Nephron (organoid): Measurements from ENCODE around the gene SMURF1.

Experiments used
- H3K27ac Mint-ChIP-seq, 3 experiments: 2 replicates each; pipeline ENCODE4 v1.8.0; 2020; ENCODE audit warnings: mixed read lengths in 3 of 3, mild to moderate bottlenecking in 2 of 3, moderate library complexity in 1 of 3
- H3K27me3 Mint-ChIP-seq: 2 replicates; pipeline ENCODE4 v1.8.0; 2021; ENCODE audit warnings: low read depth, mild to moderate bottlenecking, moderate library complexity, mixed read lengths
- H3K36me3 Mint-ChIP-seq: 2 replicates; pipeline ENCODE4 v1.8.0; 2020; ENCODE audit warnings: low read depth, mixed read lengths
- H3K4me1 Mint-ChIP-seq: 2 replicates; pipeline ENCODE4 v1.8.0; 2020; ENCODE audit warnings: mixed read lengths
- H3K4me3 Mint-ChIP-seq, 3 experiments: 2 replicates each; pipeline ENCODE4 v1.8.0; 2020; ENCODE audit warnings: mild to moderate bottlenecking in 3 of 3, mixed read lengths in 3 of 3, moderate library complexity in 2 of 3
- H3K9me3 Mint-ChIP-seq: 2 replicates; pipeline ENCODE4 v1.8.0; 2020; ENCODE audit warnings: mixed read lengths
- TF ChIP-seq, protein P1 (sequence below), 3 experiments: fragments of 200-600 bp; sonication (generic); IDR thresholded peaks; one replicate each; pipeline ENCODE4 v1.5.0; 2021; ENCODE audit warnings: antibody characterized with exemption in 3 of 3; ENCODE audit not compliant: unreplicated experiment in 3 of 3

Gene SMURF1

DNA sequence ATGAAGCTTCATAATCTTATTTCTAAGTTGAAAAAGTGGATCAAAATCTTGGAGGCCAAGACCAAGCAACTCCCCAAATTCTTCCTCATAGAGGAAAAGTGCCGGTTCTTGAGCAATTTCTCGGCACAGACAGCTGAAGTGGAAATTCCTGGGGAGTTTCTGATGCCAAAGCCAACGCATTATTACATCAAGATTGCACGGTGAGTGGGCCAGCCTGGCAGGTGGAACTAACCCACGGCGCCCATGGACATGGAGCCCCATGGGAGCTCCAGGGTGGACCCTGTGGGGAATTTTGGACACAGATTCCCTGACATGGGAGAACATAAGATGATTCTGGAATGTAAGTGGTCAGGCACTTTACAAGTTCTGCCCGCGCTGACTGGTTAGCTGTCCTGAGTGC is 139.7 kb downstream of the SMURF1 start:
- Mint-ChIP-seq H3K27ac (no peak overlapping the region), H3K4me3 (no peak overlapping the region), H3K36me3 (peaks cover 68% of the 10 kb centered on the region), H3K27me3 (no peaks in the 10 kb centered on the region), H3K9me3 (no peaks in the 10 kb centered on the region), H3K4me1 (no peaks in the 10 kb centered on the region)
- TF ChIP-seq, protein P1, sequence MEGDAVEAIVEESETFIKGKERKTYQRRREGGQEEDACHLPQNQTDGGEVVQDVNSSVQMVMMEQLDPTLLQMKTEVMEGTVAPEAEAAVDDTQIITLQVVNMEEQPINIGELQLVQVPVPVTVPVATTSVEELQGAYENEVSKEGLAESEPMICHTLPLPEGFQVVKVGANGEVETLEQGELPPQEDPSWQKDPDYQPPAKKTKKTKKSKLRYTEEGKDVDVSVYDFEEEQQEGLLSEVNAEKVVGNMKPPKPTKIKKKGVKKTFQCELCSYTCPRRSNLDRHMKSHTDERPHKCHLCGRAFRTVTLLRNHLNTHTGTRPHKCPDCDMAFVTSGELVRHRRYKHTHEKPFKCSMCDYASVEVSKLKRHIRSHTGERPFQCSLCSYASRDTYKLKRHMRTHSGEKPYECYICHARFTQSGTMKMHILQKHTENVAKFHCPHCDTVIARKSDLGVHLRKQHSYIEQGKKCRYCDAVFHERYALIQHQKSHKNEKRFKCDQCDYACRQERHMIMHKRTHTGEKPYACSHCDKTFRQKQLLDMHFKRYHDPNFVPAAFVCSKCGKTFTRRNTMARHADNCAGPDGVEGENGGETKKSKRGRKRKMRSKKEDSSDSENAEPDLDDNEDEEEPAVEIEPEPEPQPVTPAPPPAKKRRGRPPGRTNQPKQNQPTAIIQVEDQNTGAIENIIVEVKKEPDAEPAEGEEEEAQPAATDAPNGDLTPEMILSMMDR (IDR thresholded peaks at IDR 0.05; ENCODE audit: unreplicated experiment in 3 of 3) = no peak

- Mint-ChIP-seq H3K27me3 (no peaks in the 10 kb centered on the region), H3K4me3 (no peak overlapping the region), H3K36me3 (peaks cover 74% of the 10 kb centered on the region), H3K9me3 (no peaks in the 10 kb centered on the region), H3K27ac (peak overlapping the region in 1 of 3 experiments; percentile 96), H3K4me1 (no peaks in the 10 kb centered on the region)
- TF ChIP-seq, protein P1 (IDR thresholded peaks at IDR 0.05; ENCODE audit: unreplicated experiment in 3 of 3) = no peak
Measured at GRCh38 chr7:99003419-99003818, 140.5 kb downstream of the SMURF1 start.

GRCh38 chr7:99002827-99003212 is 141.1 kb downstream of the SMURF1 start:
- TF ChIP-seq, protein P1 (IDR thresholded peaks at IDR 0.05; ENCODE audit: unreplicated experiment in 3 of 3) = no peak

DNA sequence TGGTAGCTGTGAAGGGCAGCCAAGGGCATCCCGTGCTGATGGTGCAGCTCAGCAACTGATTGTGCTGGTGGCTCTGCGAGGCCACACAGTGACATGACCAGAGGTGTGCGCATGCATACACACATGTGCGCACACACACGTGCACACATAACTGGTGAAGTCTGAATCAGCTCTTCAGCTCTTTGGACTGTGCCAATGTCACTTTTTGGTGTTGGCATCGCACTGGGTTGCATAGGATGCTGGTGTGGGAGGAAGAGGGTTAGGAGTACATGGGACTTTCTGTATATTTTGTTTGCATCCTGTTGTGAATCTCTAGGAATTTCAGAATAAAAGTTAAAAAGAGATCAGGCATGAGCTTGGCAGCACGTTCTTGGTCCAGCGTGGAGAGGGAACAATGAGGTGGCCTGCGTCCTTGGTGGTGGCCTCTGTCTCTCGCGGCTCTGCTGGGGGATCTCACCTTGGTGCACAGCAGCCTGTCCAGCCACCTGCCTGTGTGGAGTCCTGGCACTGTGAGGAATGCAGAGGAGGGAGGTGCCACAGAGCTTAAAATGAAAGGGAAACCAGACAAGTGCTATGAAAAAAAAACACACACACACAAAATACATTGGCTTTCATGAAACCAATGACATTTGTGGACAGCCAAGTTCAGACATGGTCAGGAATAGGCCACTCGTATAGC is 141.6 kb downstream of the SMURF1 start:
- no peak overlapping the region for H3K4me3 Mint-ChIP-seq
- TF ChIP-seq, protein P1 (IDR thresholded peaks at IDR 0.05; ENCODE audit: unreplicated experiment in 3 of 3) = no peak
- no peaks in the 10 kb centered on the region for H3K4me1 Mint-ChIP-seq
- H3K27ac Mint-ChIP-seq = peak overlapping the region; percentile 34 to 96 (median 60)
- no peaks in the 10 kb centered on the region for H3K9me3 Mint-ChIP-seq
- no peaks in the 10 kb centered on the region for H3K27me3 Mint-ChIP-seq
- peaks cover 74% of the 10 kb centered on the region for H3K36me3 Mint-ChIP-seq

More at GRCh38 chr7:99002827-99003212, 141.1 kb downstream of the SMURF1 start:
- peak overlapping the region in 2 of 3 experiments; percentile 34 to 96 for H3K27ac Mint-ChIP-seq
- peaks cover 71% of the 10 kb centered on the region for H3K36me3 Mint-ChIP-seq
- H3K4me1 Mint-ChIP-seq = no peaks in the 10 kb centered on the region
- no peak overlapping the region for H3K4me3 Mint-ChIP-seq
- no peaks in the 10 kb centered on the region for H3K27me3 Mint-ChIP-seq
- H3K9me3 Mint-ChIP-seq = no peaks in the 10 kb centered on the region

DNA sequence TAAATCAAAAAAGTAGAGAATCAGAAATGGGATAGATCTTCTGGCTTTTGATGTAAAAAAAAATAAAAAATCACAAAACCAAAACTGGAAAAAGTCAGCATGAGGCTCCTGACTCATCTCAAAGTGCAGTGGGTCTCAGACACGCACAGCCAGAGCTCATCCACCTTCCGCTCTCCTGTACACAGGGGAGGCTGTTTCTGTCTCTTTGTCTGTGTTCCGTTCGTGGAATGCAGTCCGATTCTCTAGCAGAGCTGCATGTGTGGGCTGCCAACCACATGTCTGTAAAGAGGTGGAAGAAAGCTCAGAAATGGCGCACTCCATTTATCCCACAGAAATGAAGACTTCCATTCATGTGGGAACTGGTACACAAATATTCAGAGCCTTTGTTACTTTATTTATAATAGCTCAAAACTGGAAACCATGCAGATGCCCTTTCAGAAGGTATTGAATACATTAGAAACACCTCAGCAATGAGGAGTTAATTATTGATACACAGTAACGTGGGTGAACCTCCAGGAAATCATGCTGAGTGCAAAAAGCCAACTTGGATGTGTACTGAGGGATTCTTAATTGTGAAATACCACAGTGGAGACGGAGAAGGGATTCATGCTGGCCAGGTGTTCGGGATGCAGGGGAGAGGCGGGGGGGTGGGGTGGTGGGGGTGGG is 142.3 kb downstream of the SMURF1 start:
- H3K27ac Mint-ChIP-seq = peak overlapping the region; percentile 59 to 96 (median 60)
- TF ChIP-seq, protein P1 (IDR thresholded peaks at IDR 0.05; ENCODE audit: unreplicated experiment in 3 of 3) = no peak
- H3K27me3 Mint-ChIP-seq = no peaks in the 10 kb centered on the region
- peaks cover 70% of the 10 kb centered on the region for H3K36me3 Mint-ChIP-seq
- H3K9me3 Mint-ChIP-seq = no peaks in the 10 kb centered on the region
- H3K4me3 Mint-ChIP-seq = no peak overlapping the region
- H3K4me1 Mint-ChIP-seq = no peaks in the 10 kb centered on the region
